ENCODE results near the gene DUSP1.
"Not testable (repeated sequence)": the region's sequence is repeated elsewhere in the genome, so short reads cannot be mapped to it uniquely, and the experiment has no call there.

The DUSP1 gene

GRCh38 chr5:172797771-172798191 is 26.8 kb upstream of the DUSP1 start:
- DNase-seq (ENCODE audit: low read depth), result no peak

GRCh38 chr5:172796306-172796705 is 25.3 kb upstream of the DUSP1 start:
- no peak for DNase-seq (ENCODE audit: low read depth)

GRCh38 chr5:172795318-172795977 is 24.5 kb upstream of the DUSP1 start:
- peak; percentile 98 for DNase-seq (ENCODE audit: low read depth)

- DNase-seq (ENCODE audit: low read depth), result no peak
Measured at GRCh38 chr5:172793577-172794488, 22.8 kb upstream of the DUSP1 start.

GRCh38 chr5:172792701-172793570 is 21.9 kb upstream of the DUSP1 start:
- no peak for DNase-seq (ENCODE audit: low read depth)

GRCh38 chr5:172791726-172792445 is 20.9 kb upstream of the DUSP1 start:
- no peak for DNase-seq (ENCODE audit: low read depth)

GRCh38 chr5:172791286-172791685 is 20.3 kb upstream of the DUSP1 start:
- DNase-seq (ENCODE audit: low read depth), result no peak

- no peak for DNase-seq (ENCODE audit: low read depth)
Measured at GRCh38 chr5:172790496-172790889, 19.5 kb upstream of the DUSP1 start.

- DNase-seq (ENCODE audit: low read depth), result no peak
Measured at GRCh38 chr5:172789687-172790495, 18.9 kb upstream of the DUSP1 start.

GRCh38 chr5:172788771-172789686 is 18.0 kb upstream of the DUSP1 start:
- DNase-seq (ENCODE audit: low read depth), result no peak

- DNase-seq (ENCODE audit: low read depth), result not testable (repeated sequence)
Measured at GRCh38 chr5:172787538-172787937, 16.5 kb upstream of the DUSP1 start.

- no peak for DNase-seq (ENCODE audit: low read depth)
Measured at GRCh38 chr5:172786736-172787462, 15.9 kb upstream of the DUSP1 start.

- no peak for DNase-seq (ENCODE audit: low read depth)
Measured at GRCh38 chr5:172785429-172786088, 14.6 kb upstream of the DUSP1 start.

- not testable (repeated sequence) for DNase-seq (ENCODE audit: low read depth)
Measured at GRCh38 chr5:172784162-172784561, 13.2 kb upstream of the DUSP1 start.

- not testable (repeated sequence) for DNase-seq (ENCODE audit: low read depth)
Measured at GRCh38 chr5:172783319-172783718, 12.3 kb upstream of the DUSP1 start.

GRCh38 chr5:172782169-172783039 is 11.4 kb upstream of the DUSP1 start:
- DNase-seq (ENCODE audit: low read depth), result no peak

- no peak for DNase-seq (ENCODE audit: low read depth)
Measured at GRCh38 chr5:172779691-172780341, 8.8 kb upstream of the DUSP1 start.
